Measurements from ENCODE around the gene GRK1.

GRCh38 chr13:113732961-113733950, 66.2 kb downstream of the GRK1 start:
- TF ChIP-seq, protein P1, sequence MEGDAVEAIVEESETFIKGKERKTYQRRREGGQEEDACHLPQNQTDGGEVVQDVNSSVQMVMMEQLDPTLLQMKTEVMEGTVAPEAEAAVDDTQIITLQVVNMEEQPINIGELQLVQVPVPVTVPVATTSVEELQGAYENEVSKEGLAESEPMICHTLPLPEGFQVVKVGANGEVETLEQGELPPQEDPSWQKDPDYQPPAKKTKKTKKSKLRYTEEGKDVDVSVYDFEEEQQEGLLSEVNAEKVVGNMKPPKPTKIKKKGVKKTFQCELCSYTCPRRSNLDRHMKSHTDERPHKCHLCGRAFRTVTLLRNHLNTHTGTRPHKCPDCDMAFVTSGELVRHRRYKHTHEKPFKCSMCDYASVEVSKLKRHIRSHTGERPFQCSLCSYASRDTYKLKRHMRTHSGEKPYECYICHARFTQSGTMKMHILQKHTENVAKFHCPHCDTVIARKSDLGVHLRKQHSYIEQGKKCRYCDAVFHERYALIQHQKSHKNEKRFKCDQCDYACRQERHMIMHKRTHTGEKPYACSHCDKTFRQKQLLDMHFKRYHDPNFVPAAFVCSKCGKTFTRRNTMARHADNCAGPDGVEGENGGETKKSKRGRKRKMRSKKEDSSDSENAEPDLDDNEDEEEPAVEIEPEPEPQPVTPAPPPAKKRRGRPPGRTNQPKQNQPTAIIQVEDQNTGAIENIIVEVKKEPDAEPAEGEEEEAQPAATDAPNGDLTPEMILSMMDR (IDR thresholded peaks at IDR 0.05): no peak
- no peak for TF ChIP-seq POLR2A (IDR thresholded peaks at IDR 0.05)
- no peak for TF ChIP-seq POLR2AphosphoS5 (IDR thresholded peaks at IDR 0.05)

Measured in breast epithelium (tissue), 3 donors.